HG02798 (cell line): ENCODE results near the gene VPS35L.

Experiments
- ATAC-seq: cut with Tn5 transposase; IDR thresholded peaks from one replicate; pipeline ENCODE4 v1.9.1; 2021; ENCODE audit warnings: mild to moderate bottlenecking; ENCODE audit not compliant: unreplicated experiment, poor library complexity

The VPS35L gene

GRCh38 chr16:19583665-19584300 lies 28.3 kb downstream of the VPS35L start:
- ATAC-seq = no peak

- no peak for ATAC-seq
Observed at GRCh38 chr16:19588661-19589060, 33.2 kb downstream of the VPS35L start.

- no peak for ATAC-seq
Observed at GRCh38 chr16:19589106-19589505, 33.6 kb downstream of the VPS35L start.

- no peak for ATAC-seq
Observed at GRCh38 chr16:19589771-19590302, 34.3 kb downstream of the VPS35L start.

GRCh38 chr16:19595043-19595767 lies 39.7 kb downstream of the VPS35L start:
- no peak for ATAC-seq

GRCh38 chr16:19598805-19599510 lies 43.5 kb downstream of the VPS35L start:
- no peak for ATAC-seq

GRCh38 chr16:19599968-19600716 lies 44.6 kb downstream of the VPS35L start:
- ATAC-seq = no peak

GRCh38 chr16:19601083-19601976 lies 45.8 kb downstream of the VPS35L start:
- ATAC-seq = no peak

GRCh38 chr16:19604911-19605310 lies 49.4 kb downstream of the VPS35L start:
- ATAC-seq = no peak

GRCh38 chr16:19605701-19606100 lies 50.2 kb downstream of the VPS35L start:
- no peak for ATAC-seq

- ATAC-seq = no peak
Observed at GRCh38 chr16:19607616-19608280, 52.2 kb downstream of the VPS35L start.

- ATAC-seq = no peak
Observed at GRCh38 chr16:19609359-19609758, 53.9 kb downstream of the VPS35L start.

- ATAC-seq = no peak
Observed at GRCh38 chr16:19610200-19610599, 54.7 kb downstream of the VPS35L start.

- no peak for ATAC-seq
Observed at GRCh38 chr16:19613834-19614233, 58.3 kb downstream of the VPS35L start.

GRCh38 chr16:19616241-19616640 lies 60.7 kb downstream of the VPS35L start:
- no peak for ATAC-seq

- ATAC-seq = no peak
Observed at GRCh38 chr16:19618876-19619275, 63.4 kb downstream of the VPS35L start.

GRCh38 chr16:19621445-19621844 lies 65.9 kb downstream of the VPS35L start:
- ATAC-seq = no peak

- no peak for ATAC-seq
Observed at GRCh38 chr16:19625039-19625438, 69.5 kb downstream of the VPS35L start.
